Activated CD8-positive, alpha-beta T cell treated with anti-CD3 and anti-CD28 coated beads for 36 hours (primary cell): Measurements from ENCODE around the gene PSORS1C2. TPM values are rescaled to one million over a fixed set of nuclear protein-coding genes. Genes with fewer than 3 reads are reported as not detected.
A peak's percentile ranks its signal among the peaks of the same experiment; 100 is the strongest.

ENCODE experiments used
- ATAC-seq: fragments of 200-7000 bp; cut with Tn5 transposase; one replicate; pipeline ENCODE4 v1.10.0; 2021; ENCODE audit warnings: mild to moderate bottlenecking, moderate library complexity
- CTCF ChIA-PET: fragments of 350-600 bp; sonication (Branson Sonifier 250); formaldehyde crosslinking; loops from one replicate; lab custom pipeline; 2021; ENCODE audit warnings: antibody characterized with exemption; lab: Charles Lee
- POLR2A ChIA-PET: fragments of 350-600 bp; sonication (Branson Sonifier 250); formaldehyde crosslinking; loops from one replicate; lab custom pipeline; 2021; ENCODE audit warnings: antibody characterized with exemption; lab: Charles Lee
- DNase-seq: peaks from one replicate; pipeline ENCODE4 v3.0.0-alpha.2; 2020
- H3K27ac Mint-ChIP-seq: one replicate; pipeline ENCODE4 v1.8.0; 2021; ENCODE audit warnings: mild to moderate bottlenecking, mixed read lengths
- H3K27me3 Mint-ChIP-seq: one replicate; pipeline ENCODE4 v1.8.0; 2021; ENCODE audit warnings: mixed read lengths
- H3K36me3 Mint-ChIP-seq: one replicate; pipeline ENCODE4 v1.8.0; 2021; ENCODE audit warnings: low read depth, mixed read lengths
- H3K4me1 Mint-ChIP-seq: one replicate; pipeline ENCODE4 v1.8.0; 2021; ENCODE audit warnings: low read depth, mixed read lengths
- H3K4me3 Mint-ChIP-seq: one replicate; pipeline ENCODE4 v1.8.0; 2021; ENCODE audit warnings: mild to moderate bottlenecking, moderate library complexity, mixed read lengths
- H3K9me3 Mint-ChIP-seq: one replicate; pipeline ENCODE4 v1.8.0; 2021; ENCODE audit warnings: mixed read lengths
- intact Hi-C: fragments of 100-400 bp; cut with micrococcal nuclease; formaldehyde crosslinking; loops from one replicate; pipeline ENCODE4 v1.10.0; 2022
- total RNA-seq, 2 experiments: library from RNA; stranded (reverse); gene quantifications; one replicate each; pipeline ENCODE4 v1.2.3, GENCODE V29; 2021
- TF ChIP-seq, protein P1 (sequence below): fragments of 200-600 bp; IDR thresholded peaks from one replicate; pipeline ENCODE4 v1.8.0; 2022; ENCODE audit warnings: antibody characterized with exemption, mild to moderate bottlenecking

The PSORS1C2 gene
- total RNA-seq, 2 experiments from 2014 or later: not detected

- CTCF ChIA-PET: no interaction called here
Observed at GRCh38 chr6:31180500-31180899, 41.6 kb upstream of the PSORS1C2 start.

GRCh38 chr6:31179896-31180295 lies 41.0 kb upstream of the PSORS1C2 start:
- Mint-ChIP-seq H3K27me3 (no peaks in the 10 kb centered on the region), H3K4me1 (peaks cover 15% of the 10 kb centered on the region), H3K9me3 (no peaks in the 10 kb centered on the region), H3K27ac (no peak overlapping the region), H3K4me3 (peak overlapping the region; percentile 69), H3K36me3 (no peaks in the 10 kb centered on the region)
- CTCF ChIA-PET: no interaction called here
- intact Hi-C loops: no loop called here
- POLR2A ChIA-PET: no interaction called here
- DNase-seq (no peak), ATAC-seq (no peak)
- TF ChIP-seq, protein P1, sequence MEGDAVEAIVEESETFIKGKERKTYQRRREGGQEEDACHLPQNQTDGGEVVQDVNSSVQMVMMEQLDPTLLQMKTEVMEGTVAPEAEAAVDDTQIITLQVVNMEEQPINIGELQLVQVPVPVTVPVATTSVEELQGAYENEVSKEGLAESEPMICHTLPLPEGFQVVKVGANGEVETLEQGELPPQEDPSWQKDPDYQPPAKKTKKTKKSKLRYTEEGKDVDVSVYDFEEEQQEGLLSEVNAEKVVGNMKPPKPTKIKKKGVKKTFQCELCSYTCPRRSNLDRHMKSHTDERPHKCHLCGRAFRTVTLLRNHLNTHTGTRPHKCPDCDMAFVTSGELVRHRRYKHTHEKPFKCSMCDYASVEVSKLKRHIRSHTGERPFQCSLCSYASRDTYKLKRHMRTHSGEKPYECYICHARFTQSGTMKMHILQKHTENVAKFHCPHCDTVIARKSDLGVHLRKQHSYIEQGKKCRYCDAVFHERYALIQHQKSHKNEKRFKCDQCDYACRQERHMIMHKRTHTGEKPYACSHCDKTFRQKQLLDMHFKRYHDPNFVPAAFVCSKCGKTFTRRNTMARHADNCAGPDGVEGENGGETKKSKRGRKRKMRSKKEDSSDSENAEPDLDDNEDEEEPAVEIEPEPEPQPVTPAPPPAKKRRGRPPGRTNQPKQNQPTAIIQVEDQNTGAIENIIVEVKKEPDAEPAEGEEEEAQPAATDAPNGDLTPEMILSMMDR: no peak

More at GRCh38 chr6:31180500-31180899, 41.6 kb upstream of the PSORS1C2 start:
- TF ChIP-seq, protein P1: no peak
- Mint-ChIP-seq H3K27ac (peak overlapping the region; percentile 62), H3K4me3 (peak overlapping the region; percentile 69), H3K27me3 (no peaks in the 10 kb centered on the region), H3K36me3 (no peaks in the 10 kb centered on the region), H3K9me3 (no peaks in the 10 kb centered on the region), H3K4me1 (peaks cover 15% of the 10 kb centered on the region)
- ATAC-seq: peak; percentile 87
- POLR2A ChIA-PET: no interaction called here
- peak; percentile 57 for DNase-seq
- intact Hi-C loops: no loop called here

- TF ChIP-seq, protein P1: no peak
- H3K27me3 Mint-ChIP-seq: no peaks in the 10 kb centered on the region
- ChIA-PET CTCF (no interaction called here), POLR2A (no interaction called here)
- peaks cover 15% of the 10 kb centered on the region for H3K4me1 Mint-ChIP-seq
- ATAC-seq (no peak), DNase-seq (no peak)
- H3K4me3 Mint-ChIP-seq: no peak overlapping the region
- intact Hi-C loops: no loop called here
- H3K9me3 Mint-ChIP-seq: no peaks in the 10 kb centered on the region
- peak overlapping the region; percentile 3 for H3K27ac Mint-ChIP-seq
- no peaks in the 10 kb centered on the region for H3K36me3 Mint-ChIP-seq
Observed at GRCh38 chr6:31179042-31179386, 40.1 kb upstream of the PSORS1C2 start.

DNA sequence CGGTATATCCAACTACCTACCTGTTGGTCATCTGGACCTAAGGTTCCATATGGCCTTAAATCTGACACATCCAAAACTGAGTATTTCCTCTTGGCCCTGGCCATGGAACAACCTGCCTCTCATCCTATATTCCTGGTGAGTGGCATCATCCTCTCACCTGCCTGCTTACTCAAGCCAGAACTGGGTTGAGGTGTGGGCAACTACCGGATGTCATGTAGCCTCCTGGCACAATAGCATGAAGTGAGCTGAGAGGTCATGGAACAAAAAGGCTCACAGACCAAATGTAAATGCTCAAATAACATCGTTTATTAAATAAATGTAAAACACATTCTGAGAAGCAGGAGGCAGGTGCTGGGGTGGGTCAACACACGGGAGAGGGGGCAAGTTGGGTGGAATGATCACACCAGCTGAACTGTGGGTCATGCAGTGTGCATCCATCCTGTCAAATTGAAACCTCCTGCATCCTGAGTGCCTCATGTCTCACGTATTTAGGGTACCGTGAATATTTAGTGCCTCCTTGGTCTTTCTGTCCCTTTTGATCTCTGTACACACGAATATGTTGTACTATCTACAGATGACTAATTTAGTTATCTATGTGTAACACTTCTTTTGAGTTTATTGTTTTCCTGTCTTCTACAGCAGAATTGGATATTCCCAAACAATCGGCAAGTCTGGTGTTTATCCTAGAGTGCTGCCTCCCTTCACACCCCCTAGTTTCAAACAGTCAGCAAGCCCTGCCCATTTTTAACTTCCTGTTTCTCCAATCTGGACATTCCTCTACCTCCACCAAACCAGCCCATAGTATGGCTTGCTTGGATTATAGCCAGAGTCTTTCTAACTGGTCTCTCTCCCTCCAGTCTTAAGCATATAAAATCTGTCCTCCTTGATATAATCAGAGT lies 39.5 kb upstream of the PSORS1C2 start:
- ATAC-seq (peak; percentile 38), DNase-seq (no peak)
- TF ChIP-seq, protein P1: no peak
- ChIA-PET POLR2A (no interaction called here), CTCF (no interaction called here)
- Mint-ChIP-seq H3K4me3 (no peak overlapping the region), H3K27ac (peak overlapping the region; percentile 3), H3K9me3 (no peaks in the 10 kb centered on the region), H3K4me1 (peaks cover 15% of the 10 kb centered on the region), H3K36me3 (no peaks in the 10 kb centered on the region), H3K27me3 (no peaks in the 10 kb centered on the region)
- intact Hi-C loops: no loop called here

GRCh38 chr6:31175971-31176370 lies 37.1 kb upstream of the PSORS1C2 start:
- Mint-ChIP-seq H3K4me1 (peaks cover 15% of the 10 kb centered on the region), H3K4me3 (no peak overlapping the region), H3K27me3 (no peaks in the 10 kb centered on the region), H3K27ac (peak overlapping the region; percentile 58), H3K9me3 (no peaks in the 10 kb centered on the region), H3K36me3 (no peaks in the 10 kb centered on the region)
- intact Hi-C loops: no loop called here
- CTCF ChIA-PET: interaction anchor here (0.7 to 1.2 kb wide), 3 partner anchors 11 to 17 kb away, joined by 3 to 5 read pairs (median 3); partner anchors contain the start of gene TCF19
- peak; percentile 40 for DNase-seq
- TF ChIP-seq, protein P1: no peak
- POLR2A ChIA-PET: interaction anchor here (0.6 to 1.1 kb wide), 2 partner anchors 17 to 1531 kb away, joined by 3 read pairs; partner anchors contain the start of gene TCF19
- peak; percentile 62 for ATAC-seq
